ENCODE results near the gene MED25.
A peak's percentile ranks its signal among the peaks of the same experiment; 100 is the strongest.

Gene MED25

DNA sequence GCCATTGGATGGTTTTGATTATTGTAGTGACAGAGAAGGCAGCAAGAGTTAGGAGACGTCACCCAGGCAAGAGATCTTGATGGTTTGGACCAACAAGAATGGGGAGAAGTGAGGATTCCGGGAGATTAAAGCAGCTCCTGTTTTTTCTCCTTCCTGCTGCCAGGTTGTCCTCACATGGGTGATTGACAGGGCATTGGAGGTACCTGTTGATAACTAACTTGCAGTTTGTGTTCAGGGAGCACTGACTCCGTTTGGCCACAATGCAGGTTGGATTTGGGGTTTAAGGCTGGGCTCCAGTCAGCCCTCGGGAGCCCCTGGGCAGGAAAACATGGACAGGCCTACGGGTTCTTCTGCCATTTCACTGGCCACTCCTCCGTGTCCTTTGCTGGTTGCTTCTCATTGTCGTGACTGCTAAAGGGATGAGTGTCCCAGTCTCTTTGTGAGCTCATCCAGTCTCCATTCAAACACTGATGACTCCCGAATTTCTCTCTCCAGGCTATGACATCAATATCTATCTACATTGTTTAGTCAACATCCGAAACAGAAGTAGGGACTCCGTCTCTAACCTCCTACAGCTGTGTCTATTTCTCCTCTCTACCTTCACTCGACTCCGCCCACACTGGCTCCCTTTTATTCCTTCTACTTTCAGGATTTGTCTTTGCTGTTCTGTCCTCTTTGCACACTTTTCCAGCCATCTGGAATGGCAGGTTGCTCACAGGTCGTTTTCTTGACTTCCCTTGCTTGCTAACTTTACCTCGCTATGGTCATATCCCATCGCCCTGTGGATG lies 31.5 kb downstream of the MED25 start:
- Mint-ChIP-seq H3K4me3 (peak overlapping the region; percentile 91), H3K4me1 (ENCODE audit: low read depth) (peaks cover 32% of the 10 kb centered on the region), H3K27me3 (ENCODE audit: low read depth) (peaks cover 7% of the 10 kb centered on the region), H3K36me3 (ENCODE audit: low read depth) (peaks cover 5% of the 10 kb centered on the region), H3K9me3 (peaks cover 8% of the 10 kb centered on the region), H3K27ac (peak overlapping the region; percentile 97)
- DNase-seq (ENCODE audit: low spot score), result no peak

GRCh38 chr19:49850221-49850486 lies 32.1 kb downstream of the MED25 start:
- Mint-ChIP-seq H3K36me3 (ENCODE audit: low read depth) (peaks cover 5% of the 10 kb centered on the region), H3K4me1 (ENCODE audit: low read depth) (peaks cover 32% of the 10 kb centered on the region), H3K27me3 (ENCODE audit: low read depth) (peaks cover 7% of the 10 kb centered on the region), H3K9me3 (peaks cover 8% of the 10 kb centered on the region), H3K4me3 (peak overlapping the region; percentile 91), H3K27ac (peak overlapping the region; percentile 97)
- no peak for DNase-seq (ENCODE audit: low spot score)

DNA sequence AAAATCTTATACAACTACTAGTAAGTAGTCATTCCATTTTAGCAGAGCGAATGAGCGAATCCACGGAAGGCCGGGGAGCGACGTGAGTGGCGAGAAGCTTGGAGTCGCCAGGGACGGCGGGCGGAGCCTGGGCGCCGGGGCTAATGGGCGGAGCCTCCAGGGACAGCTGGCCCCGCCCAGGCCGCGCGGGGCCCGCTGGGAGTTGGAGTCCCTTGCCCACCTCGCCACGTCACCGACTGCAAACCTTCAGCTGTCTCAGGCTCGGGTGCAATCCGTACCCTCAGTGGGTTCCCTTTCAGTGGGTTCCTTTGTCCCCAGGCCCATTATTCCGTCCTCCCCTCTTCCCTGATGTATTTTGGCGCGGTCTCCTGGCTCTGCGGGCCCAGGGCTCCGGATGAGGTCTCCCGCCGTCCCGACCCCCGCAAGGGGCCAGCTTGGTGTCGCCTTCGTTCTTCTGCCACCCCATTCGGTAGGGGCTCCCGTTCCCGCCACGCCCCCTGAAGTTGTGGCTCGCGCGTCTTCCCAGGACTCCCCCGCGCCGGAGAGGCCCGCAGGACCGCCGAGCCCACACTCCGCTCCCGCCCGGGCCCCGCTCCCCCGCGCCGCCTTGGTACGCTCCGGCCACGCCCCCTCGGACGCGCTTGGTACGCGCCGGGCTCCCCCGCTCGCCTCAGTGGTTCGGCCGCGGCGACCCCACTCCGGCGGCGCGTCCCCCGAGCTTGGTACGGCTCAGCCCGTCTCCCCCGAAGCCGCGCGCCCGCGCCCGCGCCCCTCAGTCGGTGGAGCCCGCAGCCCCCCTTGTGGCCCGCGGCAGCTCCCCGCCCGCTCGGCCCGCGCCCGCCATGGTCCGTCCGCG lies 32.6 kb downstream of the MED25 start, which contains the start of gene PTOV1:
TSS of gene PTOV1 (plus strand) at position 673 of the 856 bp plus-strand sequence.
- Mint-ChIP-seq H3K9me3 (peaks cover 8% of the 10 kb centered on the region), H3K4me3 (peak within 1 kb of the TSS; percentile 91), H3K27ac (peak within 1 kb of the TSS; percentile 97), H3K27me3 (ENCODE audit: low read depth) (peaks cover 7% of the 10 kb centered on the region), H3K36me3 (ENCODE audit: low read depth) (peaks cover 8% of the 10 kb centered on the region), H3K4me1 (ENCODE audit: low read depth) (peaks cover 32% of the 10 kb centered on the region)
- DNase-seq (ENCODE audit: low spot score), result peak; percentile 89

GRCh38 chr19:49851456-49852259 lies 33.6 kb downstream of the MED25 start:
- Mint-ChIP-seq H3K4me1 (ENCODE audit: low read depth) (peaks cover 32% of the 10 kb centered on the region), H3K9me3 (peaks cover 8% of the 10 kb centered on the region), H3K36me3 (ENCODE audit: low read depth) (peaks cover 11% of the 10 kb centered on the region), H3K4me3 (peak overlapping the region; percentile 85), H3K27ac (peak overlapping the region; percentile 80), H3K27me3 (ENCODE audit: low read depth) (peaks cover 7% of the 10 kb centered on the region)
- DNase-seq (ENCODE audit: low spot score), result no peak

- H3K27me3 Mint-ChIP-seq (ENCODE audit: low read depth), result peaks cover 5% of the 10 kb centered on the region
- DNase-seq (ENCODE audit: low spot score), result no peak
- peak overlapping the region; percentile 85 for H3K4me3 Mint-ChIP-seq
- peaks cover 8% of the 10 kb centered on the region for H3K9me3 Mint-ChIP-seq
- H3K4me1 Mint-ChIP-seq (ENCODE audit: low read depth), result peaks cover 30% of the 10 kb centered on the region
- peaks cover 11% of the 10 kb centered on the region for H3K36me3 Mint-ChIP-seq (ENCODE audit: low read depth)
- H3K27ac Mint-ChIP-seq, result peak overlapping the region; percentile 80
Observed at GRCh38 chr19:49852631-49853126, 34.6 kb downstream of the MED25 start.

DNA sequence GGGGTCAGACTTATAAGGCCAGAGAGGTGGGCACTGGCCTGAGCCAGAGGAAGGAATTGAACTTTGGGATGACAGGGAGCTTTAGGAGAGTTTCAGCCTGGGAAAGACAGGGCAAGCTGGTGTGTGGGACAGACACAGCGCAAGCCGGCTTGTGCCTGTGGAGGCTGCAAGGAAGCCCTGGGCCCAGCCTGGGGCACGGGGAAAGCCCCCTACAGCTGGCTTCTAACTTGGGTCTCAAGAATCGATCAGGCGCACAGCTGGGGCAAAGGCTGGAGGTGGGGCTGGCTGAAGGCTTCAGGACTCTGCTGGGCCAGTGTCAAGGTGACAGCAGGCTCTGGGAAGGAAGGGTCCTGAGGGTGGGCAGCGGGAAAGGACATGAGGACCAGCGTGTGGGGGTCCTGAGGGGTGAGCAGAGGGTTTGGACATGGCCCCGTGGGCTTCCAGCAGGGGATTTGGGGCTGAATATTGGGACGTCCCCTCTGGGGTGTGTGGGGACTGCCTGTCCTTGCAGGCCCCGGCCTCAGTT lies 35.8 kb downstream of the MED25 start:
- H3K4me1 Mint-ChIP-seq (ENCODE audit: low read depth), result peaks cover 19% of the 10 kb centered on the region
- H3K27ac Mint-ChIP-seq, result peak overlapping the region; percentile 50
- H3K4me3 Mint-ChIP-seq, result no peak overlapping the region
- DNase-seq (ENCODE audit: low spot score), result no peak
- peaks cover 8% of the 10 kb centered on the region for H3K9me3 Mint-ChIP-seq
- peaks cover 5% of the 10 kb centered on the region for H3K27me3 Mint-ChIP-seq (ENCODE audit: low read depth)
- peaks cover 14% of the 10 kb centered on the region for H3K36me3 Mint-ChIP-seq (ENCODE audit: low read depth)

DNA sequence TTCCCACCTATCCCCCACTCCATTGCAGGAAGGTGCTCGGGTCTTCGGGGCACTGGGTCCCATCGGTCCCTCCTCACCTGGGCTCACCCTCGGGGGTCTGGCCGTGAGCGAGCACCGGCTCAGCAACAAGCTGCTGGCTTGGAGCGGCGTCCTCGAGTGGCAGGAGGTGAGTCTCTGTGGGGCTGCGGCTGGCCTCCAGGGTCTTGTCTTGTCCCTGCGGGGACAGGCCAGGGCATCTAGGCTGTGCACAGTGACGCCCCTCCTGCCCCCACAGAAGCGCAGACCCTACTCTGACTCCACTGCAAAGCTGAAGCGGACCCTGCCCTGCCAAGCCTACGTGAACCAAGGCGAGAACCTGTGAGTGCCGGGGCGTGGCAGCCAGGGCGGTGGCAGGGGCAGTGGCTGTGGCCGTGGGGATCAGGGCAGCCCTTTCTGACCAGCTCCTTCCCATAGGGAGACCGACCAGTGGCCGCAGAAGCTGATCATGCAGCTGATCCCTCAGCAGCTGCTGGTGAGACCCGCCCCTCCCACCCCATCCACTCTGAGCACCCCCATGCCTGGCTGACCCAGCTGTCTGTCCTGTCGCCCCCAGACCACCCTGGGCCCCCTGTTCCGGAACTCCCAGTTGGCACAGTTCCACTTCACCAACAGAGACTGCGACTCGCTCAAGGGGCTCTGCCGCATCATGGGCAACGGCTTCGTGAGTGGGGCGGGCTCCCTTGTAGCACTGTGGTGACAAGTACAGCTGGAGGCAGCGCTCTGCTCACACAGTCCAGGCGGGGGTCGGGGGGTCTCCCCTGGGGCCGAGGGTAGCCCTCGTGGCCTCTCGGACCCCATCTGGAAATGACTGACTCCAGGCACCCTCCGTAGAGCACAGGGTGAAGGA lies 36.5 kb downstream of the MED25 start:
- DNase-seq (ENCODE audit: low spot score), result no peak
- Mint-ChIP-seq H3K27me3 (ENCODE audit: low read depth) (peaks cover 5% of the 10 kb centered on the region), H3K36me3 (ENCODE audit: low read depth) (peaks cover 13% of the 10 kb centered on the region), H3K4me3 (no peak overlapping the region), H3K4me1 (ENCODE audit: low read depth) (peaks cover 16% of the 10 kb centered on the region), H3K27ac (no peak overlapping the region), H3K9me3 (peaks cover 4% of the 10 kb centered on the region)

DNA sequence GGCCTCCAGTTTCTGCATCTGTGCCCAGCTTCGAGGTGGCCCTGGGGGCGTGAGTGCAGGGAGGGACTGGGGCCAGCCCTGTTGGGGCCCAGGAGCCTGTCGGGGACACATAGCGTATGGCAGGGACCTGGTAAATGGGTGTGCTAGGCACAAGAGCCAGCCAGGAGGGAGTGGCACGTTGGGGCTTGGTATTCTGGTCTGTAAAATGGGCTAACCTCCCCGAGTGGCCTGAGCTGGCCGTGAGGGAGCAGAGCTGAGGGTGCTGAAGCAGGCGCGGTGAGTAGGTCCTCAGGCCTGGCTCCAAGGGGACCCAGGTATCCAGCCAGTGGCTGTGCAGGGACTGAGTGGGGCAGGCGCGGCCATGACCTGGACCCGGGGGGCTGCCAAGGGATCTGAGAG lies 37.2 kb downstream of the MED25 start:
- no peaks in the 10 kb centered on the region for H3K9me3 Mint-ChIP-seq
- peaks cover 10% of the 10 kb centered on the region for H3K4me1 Mint-ChIP-seq (ENCODE audit: low read depth)
- DNase-seq (ENCODE audit: low spot score), result no peak
- peaks cover 5% of the 10 kb centered on the region for H3K27me3 Mint-ChIP-seq (ENCODE audit: low read depth)
- no peak overlapping the region for H3K4me3 Mint-ChIP-seq
- peak overlapping the region; percentile 31 for H3K27ac Mint-ChIP-seq
- H3K36me3 Mint-ChIP-seq (ENCODE audit: low read depth), result peaks cover 13% of the 10 kb centered on the region

GRCh38 chr19:49855676-49856573 lies 37.8 kb downstream of the MED25 start:
- no peak overlapping the region for H3K4me3 Mint-ChIP-seq
- H3K9me3 Mint-ChIP-seq, result no peaks in the 10 kb centered on the region
- DNase-seq (ENCODE audit: low spot score), result no peak
- peaks cover 5% of the 10 kb centered on the region for H3K27me3 Mint-ChIP-seq (ENCODE audit: low read depth)
- H3K36me3 Mint-ChIP-seq (ENCODE audit: low read depth), result peaks cover 17% of the 10 kb centered on the region
- peaks cover 9% of the 10 kb centered on the region for H3K4me1 Mint-ChIP-seq (ENCODE audit: low read depth)
- H3K27ac Mint-ChIP-seq, result peak overlapping the region; percentile 31

GRCh38 chr19:49856574-49857021 lies 38.5 kb downstream of the MED25 start:
- no peak for DNase-seq (ENCODE audit: low spot score)
- peaks cover 5% of the 10 kb centered on the region for H3K27me3 Mint-ChIP-seq (ENCODE audit: low read depth)
- peaks cover 9% of the 10 kb centered on the region for H3K4me1 Mint-ChIP-seq (ENCODE audit: low read depth)
- no peak overlapping the region for H3K4me3 Mint-ChIP-seq
- peaks cover 18% of the 10 kb centered on the region for H3K36me3 Mint-ChIP-seq (ENCODE audit: low read depth)
- H3K9me3 Mint-ChIP-seq, result no peaks in the 10 kb centered on the region
- H3K27ac Mint-ChIP-seq, result no peak overlapping the region

DNA sequence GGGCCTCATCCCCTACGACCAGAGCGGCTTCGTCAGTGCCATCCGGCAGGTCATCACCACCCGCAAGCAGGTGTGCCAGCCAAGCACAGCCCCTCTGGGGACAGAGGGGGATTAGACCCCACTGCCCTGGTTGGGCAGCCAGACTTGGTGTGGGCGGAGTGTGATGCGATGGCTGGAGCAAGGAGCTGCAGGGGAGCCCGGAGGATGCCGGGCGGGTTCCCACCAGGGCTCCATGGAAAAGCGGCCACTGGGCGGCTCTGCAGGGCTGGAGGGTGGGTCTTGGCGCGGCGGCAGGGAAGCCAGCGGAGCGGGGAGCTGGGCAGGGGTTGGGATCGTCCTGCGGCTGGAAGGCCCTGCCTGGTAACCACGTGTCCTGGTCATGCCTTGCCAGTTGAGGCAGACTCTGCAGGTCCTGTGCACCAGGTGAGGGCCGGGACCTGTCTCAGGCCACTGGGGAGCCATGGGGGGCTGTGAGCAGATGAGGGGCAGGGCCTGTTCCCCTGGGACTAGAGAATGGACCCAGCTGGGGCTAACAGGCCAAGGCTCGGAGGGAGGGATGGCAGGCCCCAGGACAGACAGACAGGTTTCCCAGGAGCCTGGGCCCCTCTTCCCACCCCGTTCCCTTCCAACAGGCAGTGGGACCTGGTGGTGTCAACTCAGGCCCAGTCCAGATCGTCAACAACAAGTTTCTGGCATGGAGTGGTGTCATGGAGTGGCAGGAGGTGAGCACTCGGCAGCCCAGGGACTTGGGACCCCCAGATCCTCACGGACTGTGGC lies 39.2 kb downstream of the MED25 start:
- H3K4me1 Mint-ChIP-seq (ENCODE audit: low read depth), result peaks cover 7% of the 10 kb centered on the region
- no peak for DNase-seq (ENCODE audit: low spot score)
- H3K27ac Mint-ChIP-seq, result no peak overlapping the region
- H3K27me3 Mint-ChIP-seq (ENCODE audit: low read depth), result peaks cover 2% of the 10 kb centered on the region
- peaks cover 20% of the 10 kb centered on the region for H3K36me3 Mint-ChIP-seq (ENCODE audit: low read depth)
- no peak overlapping the region for H3K4me3 Mint-ChIP-seq
- H3K9me3 Mint-ChIP-seq, result no peaks in the 10 kb centered on the region

DNA sequence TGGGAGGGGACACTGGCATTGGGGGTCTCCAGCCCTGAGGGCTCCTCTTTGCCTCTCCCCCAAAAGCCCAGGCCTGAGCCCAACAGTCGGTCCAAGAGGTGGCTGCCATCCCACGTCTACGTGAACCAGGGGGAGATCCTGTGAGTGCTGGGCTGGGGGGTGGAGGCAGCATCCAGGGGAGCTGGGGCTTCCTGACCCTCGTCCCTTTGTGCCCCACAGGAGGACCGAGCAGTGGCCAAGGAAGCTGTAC lies 39.7 kb downstream of the MED25 start:
- Mint-ChIP-seq H3K27me3 (ENCODE audit: low read depth) (no peaks in the 10 kb centered on the region), H3K4me3 (no peak overlapping the region), H3K9me3 (no peaks in the 10 kb centered on the region), H3K4me1 (ENCODE audit: low read depth) (peaks cover 1% of the 10 kb centered on the region), H3K27ac (no peak overlapping the region), H3K36me3 (ENCODE audit: low read depth) (peaks cover 20% of the 10 kb centered on the region)
- DNase-seq (ENCODE audit: low spot score), result no peak
